ENCODE results near the gene NLK. TPM values are rescaled to one million over a fixed set of nuclear protein-coding genes. Genes with fewer than 3 reads are reported as not detected.
A peak's percentile ranks its signal among the peaks of the same experiment; 100 is the strongest.

NLK gene
- total RNA-seq, 1 donor from 2014 or later, result 30.6 TPM

GRCh38 chr17:28173031-28173561, 130.6 kb downstream of the NLK start:
- Histone ChIP-seq H3K9ac (ENCODE audit: low read length) (no peak overlapping the region), H3K27ac (ENCODE audit: low read depth, low read length) (no peak overlapping the region), H2AFZ (ENCODE audit: low read depth, low read length) (no peak overlapping the region), H3K36me3 (ENCODE audit: insufficient read depth, low read length) (peaks cover 20% of the 10 kb centered on the region), H3K27me3 (ENCODE audit: insufficient read depth, low read length) (no peaks in the 10 kb centered on the region), H3K4me1 (ENCODE audit: insufficient read depth, low read length) (peaks cover 8% of the 10 kb centered on the region), H3K9me3 (ENCODE audit: insufficient read depth, low read depth, low read length) (no peaks in the 10 kb centered on the region), H3K4me2 (ENCODE audit: low read length) (no peak overlapping the region), H3K79me2 (ENCODE audit: insufficient read depth, low read length) (no peaks in the 10 kb centered on the region), H3K4me3 (ENCODE audit: insufficient read depth, low read depth, low read length) (no peak overlapping the region), H4K20me1 (ENCODE audit: insufficient read depth, low read length) (peaks cover 5% of the 10 kb centered on the region)
- Mint-ChIP-seq H3K4me1 (ENCODE audit: low read depth, unreplicated experiment) (peaks cover 22% of the 10 kb centered on the region), H3K9me3 (ENCODE audit: unreplicated experiment) (no peaks in the 10 kb centered on the region), H3K36me3 (ENCODE audit: low read depth, unreplicated experiment) (peaks cover 7% of the 10 kb centered on the region), H3K27me3 (ENCODE audit: low read depth, unreplicated experiment) (no peaks in the 10 kb centered on the region), H3K27ac (ENCODE audit: unreplicated experiment) (no peak overlapping the region), H3K4me3 (ENCODE audit: unreplicated experiment) (no peak overlapping the region)
- peak; percentile 20 for DNase-seq (ENCODE audit: low read depth)
- FAIRE-seq, result peak; percentile 74
- TF ChIP-seq CTCF (IDR thresholded peaks at IDR 0.05; ENCODE audit: insufficient read depth, low read depth, low read length) (no peak), EZH2 (IDR thresholded peaks at IDR 0.05; ENCODE audit: insufficient read depth, low read length) (no peak)

- H3K9me3 ChIP-seq (ENCODE audit: insufficient read depth, low read depth, low read length), result no peaks in the 10 kb centered on the region
- H2AFZ ChIP-seq (ENCODE audit: low read depth, low read length), result no peak overlapping the region
- no peaks in the 10 kb centered on the region for H3K79me2 ChIP-seq (ENCODE audit: insufficient read depth, low read length)
- H3K4me1 ChIP-seq (ENCODE audit: insufficient read depth, low read length), result peaks cover 8% of the 10 kb centered on the region
- FAIRE-seq, result no peak
- Mint-ChIP-seq H3K9me3 (ENCODE audit: unreplicated experiment) (no peaks in the 10 kb centered on the region), H3K4me1 (ENCODE audit: low read depth, unreplicated experiment) (peaks cover 22% of the 10 kb centered on the region), H3K36me3 (ENCODE audit: low read depth, unreplicated experiment) (peaks cover 7% of the 10 kb centered on the region), H3K27ac (ENCODE audit: unreplicated experiment) (peak overlapping the region; percentile 3), H3K27me3 (ENCODE audit: low read depth, unreplicated experiment) (no peaks in the 10 kb centered on the region), H3K4me3 (ENCODE audit: unreplicated experiment) (no peak overlapping the region)
- H3K27me3 ChIP-seq (ENCODE audit: insufficient read depth, low read length), result no peaks in the 10 kb centered on the region
- H3K4me2 ChIP-seq (ENCODE audit: low read length), result no peak overlapping the region
- no peak overlapping the region for H3K9ac ChIP-seq (ENCODE audit: low read length)
- peaks cover 5% of the 10 kb centered on the region for H4K20me1 ChIP-seq (ENCODE audit: insufficient read depth, low read length)
- no peak overlapping the region for H3K27ac ChIP-seq (ENCODE audit: low read depth, low read length)
- no peak overlapping the region for H3K4me3 ChIP-seq (ENCODE audit: insufficient read depth, low read depth, low read length)
- peaks cover 17% of the 10 kb centered on the region for H3K36me3 ChIP-seq (ENCODE audit: insufficient read depth, low read length)
- peak; percentile 26 for DNase-seq (ENCODE audit: low read depth)
- TF ChIP-seq EZH2 (IDR thresholded peaks at IDR 0.05; ENCODE audit: insufficient read depth, low read length), result no peak
- TF ChIP-seq CTCF (IDR thresholded peaks at IDR 0.05; ENCODE audit: insufficient read depth, low read depth, low read length), result no peak
These were observed 131.3 kb downstream of the NLK start for GRCh38 chr17:28173801-28174200.

- FAIRE-seq, result no peak
- H3K4me1 ChIP-seq (ENCODE audit: insufficient read depth, low read length), result peaks cover 8% of the 10 kb centered on the region
- DNase-seq (ENCODE audit: low read depth), result no peak
- H3K27me3 Mint-ChIP-seq (ENCODE audit: low read depth, unreplicated experiment), result no peaks in the 10 kb centered on the region
- no peaks in the 10 kb centered on the region for H3K9me3 ChIP-seq (ENCODE audit: insufficient read depth, low read depth, low read length)
- peaks cover 5% of the 10 kb centered on the region for H4K20me1 ChIP-seq (ENCODE audit: insufficient read depth, low read length)
- H3K27ac ChIP-seq (ENCODE audit: low read depth, low read length), result no peak overlapping the region
- H3K36me3 ChIP-seq (ENCODE audit: insufficient read depth, low read length), result peaks cover 14% of the 10 kb centered on the region
- no peaks in the 10 kb centered on the region for H3K79me2 ChIP-seq (ENCODE audit: insufficient read depth, low read length)
- H3K4me3 Mint-ChIP-seq (ENCODE audit: unreplicated experiment), result no peak overlapping the region
- no peak overlapping the region for H2AFZ ChIP-seq (ENCODE audit: low read depth, low read length)
- H3K9me3 Mint-ChIP-seq (ENCODE audit: unreplicated experiment), result no peaks in the 10 kb centered on the region
- H3K4me3 ChIP-seq (ENCODE audit: insufficient read depth, low read depth, low read length), result no peak overlapping the region
- no peak overlapping the region for H3K27ac Mint-ChIP-seq (ENCODE audit: unreplicated experiment)
- no peak overlapping the region for H3K9ac ChIP-seq (ENCODE audit: low read length)
- no peaks in the 10 kb centered on the region for H3K27me3 ChIP-seq (ENCODE audit: insufficient read depth, low read length)
- TF ChIP-seq CTCF (IDR thresholded peaks at IDR 0.05; ENCODE audit: insufficient read depth, low read depth, low read length) (no peak), EZH2 (IDR thresholded peaks at IDR 0.05; ENCODE audit: insufficient read depth, low read length) (no peak)
- peaks cover 7% of the 10 kb centered on the region for H3K36me3 Mint-ChIP-seq (ENCODE audit: low read depth, unreplicated experiment)
- H3K4me2 ChIP-seq (ENCODE audit: low read length), result no peak overlapping the region
- H3K4me1 Mint-ChIP-seq (ENCODE audit: low read depth, unreplicated experiment), result peaks cover 24% of the 10 kb centered on the region
These were observed 132.0 kb downstream of the NLK start for GRCh38 chr17:28174352-28175046.

Measured in astrocyte (in vitro differentiated cells and primary cell).